Kidney epithelial cell (primary cell): ENCODE measurements around the gene CCNG2. TPM values are rescaled to one million over a fixed set of nuclear protein-coding genes. Genes with fewer than 3 reads are reported as not detected.

Experiments used
- DNase-seq: peaks from one replicate; pipeline ENCODE4 v3.0.0-alpha.2; 2010; ENCODE audit warnings: low read depth
- H3K27me3 ChIP-seq: 2 replicates; pipeline ENCODE4 v1.6.0; 2011; ENCODE audit warnings: low read length; ENCODE audit not compliant: control insufficient read depth, insufficient read depth
- H3K36me3 ChIP-seq: 2 replicates; pipeline ENCODE4 v1.5.1; 2011; ENCODE audit warnings: low read length; ENCODE audit not compliant: control insufficient read depth, insufficient read depth
- H3K4me3 ChIP-seq: 2 replicates; pipeline ENCODE4 v1.5.1; 2011; ENCODE audit warnings: low read depth, mild to moderate bottlenecking, control low read depth, low read length
- total RNA-seq: library from RNA; depleted of rRNA; stranded (reverse); fragments of >200 nt; gene quantifications from 2 replicates; pipeline ENCODE4 v1.2.3, GENCODE V29; 2015
- TF ChIP-seq, protein P1 (sequence below): IDR thresholded peaks from 2 replicates; pipeline ENCODE4 v1.5.1; 2011; ENCODE audit warnings: mild to moderate bottlenecking, moderate library complexity, low read length, control low read depth, inconsistent platforms; ENCODE audit not compliant: insufficient read depth, poor library complexity, severe bottlenecking

Gene CCNG2
- total RNA-seq, 1 donor from 2014 or later = 27.1 TPM

DNA sequence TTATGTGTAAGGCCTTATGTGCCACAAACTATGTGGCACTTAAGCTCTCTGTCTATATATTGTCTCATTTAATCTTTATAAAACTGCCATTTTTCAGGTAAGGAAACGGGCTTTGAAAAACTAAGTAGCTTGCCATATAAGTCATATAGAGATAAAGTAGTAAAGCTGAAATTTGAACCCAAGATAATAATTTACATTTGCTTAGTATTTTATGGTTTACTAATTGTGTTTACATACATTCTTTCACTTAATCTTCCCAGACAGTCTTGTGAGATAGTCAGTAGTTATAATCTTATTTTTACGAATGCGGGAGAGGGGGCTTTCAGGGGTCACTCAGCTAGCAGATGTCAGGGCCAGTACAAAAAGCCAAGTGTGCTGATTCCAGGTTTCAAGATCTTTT lies 13.9 kb upstream of the CCNG2 start:
- Histone ChIP-seq H3K36me3 (no peaks in the 10 kb centered on the region), H3K4me3 (no peak overlapping the region), H3K27me3 (no peaks in the 10 kb centered on the region)
- TF ChIP-seq, protein P1, sequence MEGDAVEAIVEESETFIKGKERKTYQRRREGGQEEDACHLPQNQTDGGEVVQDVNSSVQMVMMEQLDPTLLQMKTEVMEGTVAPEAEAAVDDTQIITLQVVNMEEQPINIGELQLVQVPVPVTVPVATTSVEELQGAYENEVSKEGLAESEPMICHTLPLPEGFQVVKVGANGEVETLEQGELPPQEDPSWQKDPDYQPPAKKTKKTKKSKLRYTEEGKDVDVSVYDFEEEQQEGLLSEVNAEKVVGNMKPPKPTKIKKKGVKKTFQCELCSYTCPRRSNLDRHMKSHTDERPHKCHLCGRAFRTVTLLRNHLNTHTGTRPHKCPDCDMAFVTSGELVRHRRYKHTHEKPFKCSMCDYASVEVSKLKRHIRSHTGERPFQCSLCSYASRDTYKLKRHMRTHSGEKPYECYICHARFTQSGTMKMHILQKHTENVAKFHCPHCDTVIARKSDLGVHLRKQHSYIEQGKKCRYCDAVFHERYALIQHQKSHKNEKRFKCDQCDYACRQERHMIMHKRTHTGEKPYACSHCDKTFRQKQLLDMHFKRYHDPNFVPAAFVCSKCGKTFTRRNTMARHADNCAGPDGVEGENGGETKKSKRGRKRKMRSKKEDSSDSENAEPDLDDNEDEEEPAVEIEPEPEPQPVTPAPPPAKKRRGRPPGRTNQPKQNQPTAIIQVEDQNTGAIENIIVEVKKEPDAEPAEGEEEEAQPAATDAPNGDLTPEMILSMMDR = no peak
- DNase-seq = no peak

DNA sequence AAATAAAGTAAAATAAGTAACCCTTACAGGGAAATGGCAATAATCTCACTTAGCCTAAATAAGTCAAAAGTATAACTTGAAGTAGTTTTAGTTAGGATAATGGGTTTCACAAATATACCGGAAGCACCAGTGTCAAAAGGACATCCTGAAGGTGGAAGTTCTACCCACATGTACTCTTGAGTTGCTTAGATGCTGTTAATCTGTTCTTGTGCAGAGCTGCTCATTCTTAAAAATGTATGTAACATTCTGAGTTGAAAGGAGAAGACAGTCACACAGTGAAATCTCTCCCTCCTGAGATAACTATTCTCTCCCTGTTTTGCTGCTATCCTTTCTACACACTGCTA lies 11.2 kb upstream of the CCNG2 start:
- TF ChIP-seq, protein P1 = no peak
- Histone ChIP-seq H3K36me3 (no peaks in the 10 kb centered on the region), H3K27me3 (no peaks in the 10 kb centered on the region), H3K4me3 (no peak overlapping the region)
- no peak for DNase-seq

DNA sequence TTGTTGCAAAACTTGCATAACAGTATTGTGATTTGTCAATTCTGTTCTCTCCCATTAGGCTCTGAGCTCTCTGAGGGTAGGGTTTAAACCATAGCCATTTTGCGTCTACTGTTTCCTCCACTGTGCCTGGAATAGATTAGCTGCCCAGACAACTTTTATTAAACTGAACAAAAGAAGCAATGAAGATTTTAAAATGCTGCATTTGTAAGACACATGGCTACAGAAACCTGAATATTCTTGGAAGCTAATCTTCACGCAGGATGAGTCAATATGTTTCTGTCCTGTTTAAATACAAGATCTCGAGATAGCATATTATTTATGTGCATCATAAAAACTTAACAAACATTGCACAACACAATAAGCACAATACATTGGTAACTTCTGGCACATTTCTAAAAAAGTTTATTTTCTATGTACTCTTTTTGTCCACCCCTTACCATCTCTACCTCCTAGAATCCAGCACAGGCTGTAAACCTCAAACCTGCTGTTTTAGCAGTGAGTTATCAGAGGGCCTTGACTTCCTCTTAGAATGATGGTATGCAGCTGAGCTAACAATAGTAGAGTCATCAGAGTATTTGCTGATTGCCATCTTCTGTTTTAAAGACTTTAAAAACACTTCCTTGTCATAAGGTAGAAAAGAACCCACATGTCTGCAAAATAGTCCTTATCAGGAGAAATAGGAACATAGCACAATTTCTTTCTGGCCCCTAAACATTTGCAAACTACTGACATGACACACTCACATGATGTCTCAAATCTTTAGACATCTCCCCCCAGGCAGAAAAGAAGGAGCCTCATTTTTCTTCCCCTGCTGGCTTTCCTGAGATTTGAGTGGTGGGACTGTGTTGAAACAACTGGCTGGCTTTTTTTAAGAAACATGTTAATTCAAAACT lies 10.6 kb upstream of the CCNG2 start:
- Histone ChIP-seq H3K36me3 (no peaks in the 10 kb centered on the region), H3K27me3 (no peaks in the 10 kb centered on the region), H3K4me3 (no peak overlapping the region)
- no peak for DNase-seq
- TF ChIP-seq, protein P1 = no peak

DNA sequence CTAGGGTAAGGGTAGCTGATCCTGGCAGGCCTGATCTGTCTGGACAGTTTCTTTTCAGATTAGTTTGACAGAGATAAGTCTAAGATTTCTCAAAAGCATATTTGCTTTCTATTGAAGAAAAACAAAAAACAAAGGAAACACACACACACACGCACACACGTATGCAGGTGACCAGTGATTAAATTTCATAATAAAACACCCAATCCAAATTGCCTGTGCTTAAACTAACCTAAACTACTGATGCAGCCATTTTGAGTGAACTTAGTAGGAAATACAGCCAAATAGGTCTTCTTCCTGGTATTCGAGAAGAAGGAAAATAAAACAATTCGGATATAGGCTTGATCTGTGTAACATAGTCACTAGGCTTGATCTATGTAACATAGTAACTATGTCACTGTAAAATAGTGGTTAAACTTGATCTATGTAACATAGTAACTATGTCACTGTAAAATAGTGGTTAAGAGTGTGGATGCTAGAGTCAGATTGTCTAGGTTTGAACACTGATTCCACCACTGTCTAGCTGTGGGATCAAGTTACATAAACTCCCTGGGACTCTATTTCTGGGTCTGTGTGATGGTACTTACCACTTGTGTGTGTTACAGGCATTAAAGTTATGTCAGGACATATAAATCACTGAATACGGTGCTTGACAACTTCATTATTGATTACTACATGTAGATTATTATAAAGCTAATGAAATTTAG lies 9.8 kb upstream of the CCNG2 start:
- Histone ChIP-seq H3K4me3 (no peak overlapping the region), H3K36me3 (no peaks in the 10 kb centered on the region), H3K27me3 (no peaks in the 10 kb centered on the region)
- TF ChIP-seq, protein P1 = no peak
- DNase-seq = no peak

DNA sequence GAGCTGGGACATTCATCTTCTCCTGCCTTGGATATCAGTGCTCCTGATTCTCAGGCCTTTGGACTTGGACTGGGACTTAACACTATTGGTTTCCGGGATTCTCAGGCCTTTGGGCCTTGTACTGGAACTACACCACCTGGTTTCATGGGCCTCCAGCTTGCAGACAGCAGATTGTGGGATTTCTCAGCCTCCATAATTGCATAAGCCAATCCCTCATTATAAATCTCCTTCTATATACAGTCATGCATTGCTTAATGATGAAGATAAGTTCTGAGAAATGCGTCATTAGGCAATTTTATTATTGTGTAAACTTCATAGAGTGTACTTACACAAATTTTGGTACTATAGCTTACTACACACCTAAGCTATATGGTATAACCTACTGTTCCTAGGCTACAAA lies 8.9 kb upstream of the CCNG2 start:
- H3K4me3 ChIP-seq = no peak overlapping the region
- H3K36me3 ChIP-seq = no peaks in the 10 kb centered on the region
- no peaks in the 10 kb centered on the region for H3K27me3 ChIP-seq
- TF ChIP-seq, protein P1 = no peak
- no peak for DNase-seq
